ENCODE measurements around the gene ATP8B4. TPM values are rescaled to one million over a fixed set of nuclear protein-coding genes. Genes with fewer than 3 reads are reported as not detected.

ATP8B4 gene
- total and polyA plus RNA-seq, 12 donors: 2.1 to 23.9 (median 4.9) TPM

- H3K4me3 ChIP-seq: no peak overlapping the region
- DNase-seq: no peak
- TF ChIP-seq CTCF (IDR thresholded peaks at IDR 0.05) (no peak), POLR2A (IDR thresholded peaks at IDR 0.05) (no peak)
- no peaks in the 10 kb centered on the region for H3K27me3 ChIP-seq
- H3K9me3 ChIP-seq (replicated peaks in 1 of 3): no peaks in the 10 kb centered on the region
- intact Hi-C loops (cut with DNase I): loop anchor here in 1 of 2 donors (10.0 kb wide), 1 partner anchor 168 kb away; no protein-coding TSS in a partner anchor
- H3K27ac ChIP-seq: no peak overlapping the region
- no peaks in the 10 kb centered on the region for H3K36me3 ChIP-seq (replicated peaks in 1 of 2)
- H3K4me1 ChIP-seq (replicated peaks in 1 of 2): no peaks in the 10 kb centered on the region
- WGBS, 4 donors: 71 to 89% (median 75%) methylated on average over 2 of the region's 2 CpGs
Measured at GRCh38 chr15:50146632-50147031, 27.6 kb upstream of the ATP8B4 start.

- H3K4me1 ChIP-seq (replicated peaks in 1 of 2): no peaks in the 10 kb centered on the region
- H3K36me3 ChIP-seq (replicated peaks in 1 of 2): no peaks in the 10 kb centered on the region
- H3K27ac ChIP-seq: no peak overlapping the region
- DNase-seq: peak in 3 of 7 donors; percentile 35 to 45 (median 41)
- H3K4me3 ChIP-seq: no peak overlapping the region
- WGBS, 4 donors: 0 to 7% (median 1%) methylated on average over 2 of the region's 2 CpGs
- intact Hi-C loops (cut with DNase I): loop anchor here in 1 of 2 donors (10.0 kb wide), 1 partner anchor 169 kb away; no protein-coding TSS in a partner anchor
- H3K9me3 ChIP-seq (replicated peaks in 1 of 3): no peaks in the 10 kb centered on the region
- TF ChIP-seq CTCF (IDR thresholded peaks at IDR 0.05) (peak; percentile 51 to 86 (median 70)), POLR2A (IDR thresholded peaks at IDR 0.05) (no peak)
- no peaks in the 10 kb centered on the region for H3K27me3 ChIP-seq
Measured at GRCh38 chr15:50145451-50145872, 26.4 kb upstream of the ATP8B4 start.

- intact Hi-C loops (cut with DNase I): loop anchor here in 1 of 2 donors (5.0 to 10.0 kb wide), 2 partner anchors 170 to 1282 kb away; no protein-coding TSS in a partner anchor
Measured at GRCh38 chr15:50144341-50145120, 25.5 kb upstream of the ATP8B4 start.

More at GRCh38 chr15:50144341-50145120, 25.5 kb upstream of the ATP8B4 start:
- Histone ChIP-seq H3K27ac (no peak overlapping the region), H3K27me3 (no peaks in the 10 kb centered on the region), H3K4me1 (replicated peaks in 1 of 2) (no peaks in the 10 kb centered on the region), H3K4me3 (no peak overlapping the region), H3K9me3 (replicated peaks in 1 of 3) (no peaks in the 10 kb centered on the region), H3K36me3 (replicated peaks in 1 of 2) (no peaks in the 10 kb centered on the region)
- no peak for TF ChIP-seq CTCF (IDR thresholded peaks at IDR 0.05)
- no peak for TF ChIP-seq POLR2A (IDR thresholded peaks at IDR 0.05)
- no peak for DNase-seq
- WGBS, 4 donors: 71 to 79% (median 74%) methylated on average over 6 of the region's 6 CpGs
